HG02610 (cell line): ENCODE results near the gene FOS.
"Not testable (repeated sequence)": the region's sequence is repeated elsewhere in the genome, so short reads cannot be mapped to it uniquely, and the experiment has no call there.

ENCODE experiments used
- ATAC-seq: cut with Tn5 transposase; IDR thresholded peaks from one replicate; pipeline ENCODE4 v1.9.1; 2021; ENCODE audit warnings: mild to moderate bottlenecking, moderate library complexity; ENCODE audit not compliant: unreplicated experiment

FOS gene

DNA sequence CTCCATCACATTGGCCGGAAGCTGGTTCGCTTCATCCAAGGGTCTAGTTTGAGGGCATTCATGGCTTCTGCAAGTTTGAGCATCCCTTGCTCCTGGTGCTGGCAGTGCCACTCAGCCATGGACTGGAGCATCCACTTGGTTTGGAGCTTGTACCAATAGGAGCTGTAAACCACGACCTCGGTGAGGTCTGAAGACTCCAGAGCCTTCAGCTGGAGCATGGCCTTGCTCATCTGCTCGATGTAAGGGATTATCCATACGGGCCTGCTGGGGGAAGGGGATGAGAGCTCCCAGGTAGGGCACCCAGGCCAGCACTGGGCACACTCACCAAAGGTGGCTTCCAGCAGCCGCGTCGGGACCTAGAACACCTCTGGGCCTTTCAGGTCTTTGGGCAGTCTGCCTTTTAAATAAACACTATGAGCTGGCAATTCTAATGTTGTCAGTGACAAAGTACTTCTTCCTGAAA is 13.5 kb downstream of the FOS start:
- no peak for ATAC-seq

DNA sequence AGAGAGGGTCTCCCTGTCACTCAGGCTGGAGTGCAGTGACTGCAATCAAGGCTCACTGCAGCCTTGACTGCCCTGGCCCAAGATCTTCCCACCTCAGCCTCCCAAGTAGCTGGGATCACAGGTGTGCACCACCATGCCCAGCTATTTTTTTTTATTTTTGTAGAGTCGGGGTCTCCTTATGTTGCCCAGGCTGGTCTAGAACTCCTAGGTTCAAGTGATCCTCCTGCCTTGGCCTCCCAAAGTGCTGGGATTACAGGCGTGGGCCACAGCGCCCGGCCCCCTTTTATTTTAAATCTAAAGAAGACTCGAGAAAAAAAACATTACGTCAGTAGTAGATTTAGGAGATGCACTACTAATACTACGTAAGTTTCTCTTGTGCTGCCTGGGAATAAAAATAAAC is 14.3 kb downstream of the FOS start:
- ATAC-seq = no peak

DNA sequence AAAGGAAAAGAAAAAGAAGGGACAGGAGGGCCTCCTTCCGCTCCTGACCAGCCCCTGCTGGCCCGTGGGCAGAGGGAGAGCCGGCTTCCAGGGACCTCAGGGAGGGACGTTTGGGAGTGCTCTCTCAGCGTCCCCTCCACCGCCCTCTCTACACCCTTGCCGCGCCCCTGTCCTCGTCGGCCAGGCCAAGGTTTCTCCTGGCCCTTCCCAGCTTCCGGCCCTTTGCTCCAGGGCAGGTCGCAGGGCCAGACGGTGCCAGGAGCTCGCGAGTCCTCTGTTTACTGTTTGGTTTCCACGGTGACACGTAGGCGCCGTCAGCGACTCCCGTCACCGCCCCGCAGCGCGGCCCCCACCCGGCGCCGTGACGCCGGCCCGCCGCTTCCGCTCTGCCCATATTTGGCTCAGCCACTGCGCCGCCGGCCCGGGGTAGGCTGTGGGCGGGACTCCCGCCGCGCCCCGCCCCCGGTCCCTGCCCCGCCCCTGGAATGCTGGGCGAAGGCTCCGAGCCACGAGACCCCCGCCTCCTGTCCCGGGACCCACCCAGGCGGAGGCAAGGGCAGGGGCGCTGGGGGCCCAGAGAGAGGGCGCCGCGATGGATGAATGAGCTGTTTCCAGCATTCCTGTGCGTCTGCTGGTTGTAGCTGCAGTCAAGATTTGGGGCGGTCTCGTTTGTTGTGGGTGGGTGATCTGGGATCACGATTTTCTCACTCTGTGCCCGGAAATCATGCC is 15.5 kb downstream of the FOS start:
- peak; percentile 98 for ATAC-seq

DNA sequence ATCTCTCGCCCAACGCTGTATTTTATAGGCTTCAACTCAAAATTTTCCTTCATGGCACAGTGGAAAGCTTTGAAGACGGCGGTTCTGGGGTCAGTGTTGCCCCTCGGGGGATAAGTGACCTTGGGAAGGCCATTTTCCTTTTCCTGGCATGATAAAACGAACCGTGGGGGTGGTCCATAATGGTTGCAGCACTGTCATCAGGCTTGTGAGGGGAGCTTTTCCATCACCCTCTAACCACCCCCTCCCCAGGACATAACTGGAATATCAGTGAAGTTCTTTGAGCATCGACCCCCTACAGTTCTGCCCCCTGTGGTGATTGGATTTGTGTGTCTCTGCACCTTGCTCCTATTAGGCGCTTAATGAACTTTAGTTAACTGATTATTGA is 16.0 kb downstream of the FOS start:
- ATAC-seq = no peak

DNA sequence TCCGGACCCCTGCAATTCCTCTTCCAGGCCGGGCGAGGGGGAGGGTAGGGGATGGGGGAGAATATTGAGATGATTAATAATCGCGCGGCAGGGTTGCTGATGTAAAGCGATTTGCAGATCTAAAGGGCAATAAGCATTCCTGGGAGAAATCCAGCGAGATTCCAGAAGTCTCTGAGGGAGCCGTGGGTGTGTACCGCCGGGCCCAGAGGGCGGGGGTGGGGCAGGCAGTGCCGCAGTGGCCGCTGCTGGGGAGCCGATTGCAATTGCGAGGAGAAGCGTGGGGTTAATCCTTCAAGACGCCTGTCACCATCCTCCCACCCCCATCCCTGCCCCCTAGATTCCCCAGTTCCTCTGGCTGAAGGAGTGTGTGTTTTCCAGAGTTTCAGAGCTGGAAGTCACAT is 16.4 kb downstream of the FOS start:
- ATAC-seq = no peak

DNA sequence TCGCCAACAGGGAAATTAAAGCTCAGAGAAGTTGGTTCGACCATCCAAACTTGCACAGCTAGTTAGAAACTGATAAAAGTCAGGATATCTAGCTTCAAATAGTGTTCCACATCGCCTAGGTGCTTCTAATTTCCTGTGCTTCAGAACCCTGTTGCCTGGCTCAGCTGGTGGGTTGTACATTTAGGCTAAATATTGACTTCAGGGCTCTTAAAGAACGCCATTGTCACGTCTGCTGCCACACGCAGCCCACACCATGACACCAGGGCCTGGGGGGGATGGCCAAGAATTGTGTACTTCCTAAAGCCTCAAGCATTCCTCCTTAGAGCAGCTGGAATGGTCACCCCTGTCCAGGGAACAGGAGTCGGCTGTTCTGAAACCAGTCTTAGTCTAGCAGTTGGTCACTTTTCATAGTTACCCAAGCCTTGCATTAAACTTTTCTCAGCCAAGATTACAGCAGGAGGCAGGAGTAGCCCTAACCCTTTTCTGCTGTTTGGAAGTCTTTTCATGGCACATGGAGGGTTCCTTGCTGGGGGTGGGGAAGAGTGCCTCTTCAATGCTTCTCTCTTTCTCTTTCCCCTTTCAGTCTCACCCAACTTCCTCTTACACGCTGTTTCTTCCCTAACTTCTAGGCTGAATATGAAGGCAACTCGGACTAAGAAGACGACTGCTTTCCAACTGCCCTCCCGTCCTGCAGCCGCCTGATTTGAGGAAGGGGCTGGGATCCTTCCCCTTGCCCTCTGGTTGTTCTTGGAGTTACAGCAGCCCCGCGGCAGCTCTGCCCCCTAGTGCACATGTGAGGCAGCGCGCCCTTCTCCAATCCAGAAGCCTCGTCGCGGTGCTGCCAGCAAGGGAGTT is 17.1 kb downstream of the FOS start:
- no peak for ATAC-seq

DNA sequence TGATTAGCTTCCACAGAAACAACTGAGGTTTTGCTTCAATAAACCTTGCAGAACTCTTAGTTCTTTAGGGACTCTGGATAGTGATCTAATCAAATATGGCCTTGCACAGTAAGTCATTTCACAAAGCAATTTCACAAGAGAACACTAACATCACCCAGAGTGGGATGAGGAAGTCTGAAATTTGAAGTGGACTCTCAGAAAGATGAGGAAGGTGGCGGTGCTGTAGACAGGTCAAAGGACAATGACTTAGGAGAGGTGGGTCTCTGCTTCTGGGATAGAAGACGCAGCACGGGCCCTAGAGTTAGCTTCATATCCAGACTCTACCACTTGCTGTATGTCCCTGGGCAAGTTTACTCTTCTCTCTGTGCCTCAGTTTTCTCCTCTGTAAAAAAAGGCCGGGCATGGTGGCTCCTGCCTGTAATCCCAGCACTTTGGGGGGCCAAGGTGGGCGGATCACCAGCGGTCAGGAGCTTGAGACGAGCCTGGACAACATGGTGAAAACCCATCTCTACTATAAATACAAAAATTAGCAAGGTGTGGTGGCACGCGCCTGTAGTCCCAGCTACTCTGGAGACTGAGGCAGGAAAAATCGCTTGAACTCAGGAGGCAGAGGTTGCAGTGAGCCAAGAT is 18.9 kb downstream of the FOS start:
- no peak for ATAC-seq

DNA sequence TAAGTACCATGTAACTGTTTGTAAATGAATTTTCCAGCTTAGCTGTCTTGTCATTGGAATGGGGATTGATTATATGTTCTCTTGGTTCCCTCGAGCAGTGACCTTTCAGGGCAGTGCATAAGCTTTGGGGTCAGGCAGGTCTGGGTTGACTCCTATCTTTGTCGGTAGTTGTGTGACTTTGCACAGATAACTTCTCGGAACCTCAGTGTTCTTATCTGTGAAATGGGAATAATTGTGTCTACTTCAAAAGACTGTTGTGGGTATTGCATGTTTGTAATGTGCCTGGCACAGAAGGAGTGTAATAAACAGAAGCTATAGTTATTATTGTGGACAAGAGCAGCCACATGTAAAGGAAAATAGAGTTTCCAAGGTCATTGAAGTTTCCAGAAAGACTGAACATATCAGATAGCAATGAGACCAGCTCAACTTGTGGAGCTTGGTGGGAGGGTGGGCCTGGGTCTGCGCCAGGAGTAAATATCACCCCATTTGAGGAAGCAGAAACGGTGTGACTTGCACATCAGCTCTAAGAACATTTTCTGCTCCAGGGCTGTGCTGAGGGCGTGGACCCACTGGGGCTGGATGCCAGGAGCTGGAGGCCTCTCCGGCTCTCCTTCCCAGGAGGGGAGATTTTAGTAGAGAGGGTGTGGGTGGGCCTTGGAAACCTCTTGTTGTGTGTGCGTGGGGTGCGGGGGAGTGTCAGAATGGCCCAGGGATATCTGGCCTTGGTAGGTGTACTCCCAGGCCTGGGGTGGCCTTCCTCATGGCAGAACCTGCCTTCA is 19.7 kb downstream of the FOS start:
- ATAC-seq = no peak

DNA sequence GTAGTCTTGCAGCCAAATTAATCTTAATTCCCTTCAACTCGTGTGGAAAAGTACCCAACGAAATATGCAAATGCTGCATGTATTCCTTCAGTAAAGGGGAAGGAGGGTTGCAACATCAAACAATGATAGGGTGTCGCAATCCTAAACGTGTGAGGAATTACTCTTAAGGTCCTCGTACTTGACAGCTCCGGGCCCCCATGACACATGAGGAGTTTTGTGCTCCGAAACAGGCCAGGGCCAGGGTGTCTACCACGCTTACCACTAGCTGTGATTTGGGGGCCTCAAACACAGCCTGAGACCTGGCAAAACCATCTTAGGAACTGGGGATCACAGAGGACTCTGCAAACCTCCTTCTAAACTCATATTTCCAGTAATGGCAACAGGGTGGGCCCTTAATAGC is 20.4 kb downstream of the FOS start:
- ATAC-seq = no peak

DNA sequence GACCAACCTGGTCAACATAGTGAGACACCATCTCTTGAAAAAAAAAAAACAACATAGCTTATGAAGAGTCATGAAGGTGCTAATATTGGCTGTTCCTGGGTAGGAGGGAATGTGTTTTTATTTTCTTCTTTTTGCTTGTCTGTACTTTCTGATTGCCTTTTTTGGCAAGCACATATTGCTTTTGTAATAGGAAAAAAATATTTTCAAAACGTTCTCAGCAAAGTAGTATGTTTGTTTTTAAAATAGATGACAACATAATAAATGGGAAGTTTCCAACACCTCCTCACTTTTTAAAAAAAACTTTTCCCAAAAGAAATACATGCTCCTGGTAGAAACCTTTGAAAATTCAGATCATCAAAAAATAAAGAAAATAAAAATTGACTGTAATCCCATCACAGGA is 20.9 kb downstream of the FOS start:
- ATAC-seq = no peak

DNA sequence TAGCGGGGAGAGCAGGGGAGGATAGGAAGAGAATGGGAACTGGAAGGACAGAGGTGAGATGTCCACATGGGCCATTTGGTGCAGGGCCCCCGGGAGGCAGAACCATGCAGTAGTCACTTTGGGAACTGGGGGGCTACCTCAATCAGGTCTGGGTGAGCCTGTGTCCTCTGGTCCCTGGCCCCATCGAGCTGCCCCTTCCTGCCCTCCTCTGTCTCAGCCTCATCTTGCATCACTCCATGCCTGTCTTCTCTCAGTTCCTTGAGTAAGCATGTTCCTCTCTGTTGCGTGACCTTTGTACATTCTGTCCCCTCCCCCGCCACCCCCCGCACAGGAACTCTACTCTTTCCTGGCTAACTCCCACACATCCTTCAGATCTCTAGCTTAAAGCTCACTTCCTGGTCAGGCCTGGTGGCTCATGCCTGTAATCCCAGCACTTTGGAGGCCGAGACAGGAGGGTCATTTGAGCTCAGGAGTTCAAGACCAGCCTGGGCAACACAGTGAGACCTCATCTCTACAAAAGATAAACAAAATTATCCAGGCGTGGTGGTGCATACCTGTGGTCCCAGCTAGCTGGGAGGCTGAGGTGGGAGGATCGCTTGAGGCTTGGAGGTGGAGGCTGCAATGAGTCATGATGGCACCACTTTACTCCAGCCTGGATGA is 23.2 kb downstream of the FOS start:
- no peak for ATAC-seq

DNA sequence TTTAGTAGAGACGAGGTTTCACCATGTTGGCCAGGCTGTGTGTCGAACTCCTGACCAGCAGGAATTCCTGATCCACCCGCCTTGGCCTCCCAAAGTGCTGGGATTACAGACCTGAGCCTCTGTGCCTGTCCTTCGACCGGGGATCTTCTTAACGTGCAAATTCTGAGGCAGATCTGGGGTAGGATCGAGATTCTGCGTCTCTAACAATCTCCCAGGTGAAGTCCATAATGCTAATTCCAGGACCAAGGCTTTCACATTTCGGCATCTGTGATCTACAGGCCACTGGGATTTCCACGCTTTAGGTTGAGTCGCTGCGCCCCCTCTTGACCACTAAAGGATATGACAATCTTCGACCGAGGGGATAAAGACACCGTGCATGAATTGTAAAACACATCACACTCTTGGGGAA is 24.8 kb downstream of the FOS start:
- no peak for ATAC-seq

DNA sequence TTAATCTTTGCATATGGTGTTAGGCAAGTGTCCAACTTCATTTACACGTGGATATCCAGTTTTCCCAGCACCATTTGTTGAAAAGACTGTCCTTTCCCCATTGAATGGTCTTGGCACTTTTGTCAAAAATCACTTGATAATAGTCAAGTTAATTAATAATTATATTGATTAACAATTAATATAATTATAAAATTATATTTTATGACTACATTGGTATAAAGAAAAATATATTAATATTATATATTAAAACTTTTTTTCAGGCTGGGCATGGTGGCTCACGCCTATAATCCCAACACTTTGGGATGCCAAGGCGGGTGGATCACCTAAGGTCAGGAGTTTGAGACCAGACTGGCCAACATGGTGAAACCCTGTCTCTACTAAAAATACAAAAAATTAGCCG is 27.8 kb downstream of the FOS start:
- not testable (repeated sequence) for ATAC-seq

DNA sequence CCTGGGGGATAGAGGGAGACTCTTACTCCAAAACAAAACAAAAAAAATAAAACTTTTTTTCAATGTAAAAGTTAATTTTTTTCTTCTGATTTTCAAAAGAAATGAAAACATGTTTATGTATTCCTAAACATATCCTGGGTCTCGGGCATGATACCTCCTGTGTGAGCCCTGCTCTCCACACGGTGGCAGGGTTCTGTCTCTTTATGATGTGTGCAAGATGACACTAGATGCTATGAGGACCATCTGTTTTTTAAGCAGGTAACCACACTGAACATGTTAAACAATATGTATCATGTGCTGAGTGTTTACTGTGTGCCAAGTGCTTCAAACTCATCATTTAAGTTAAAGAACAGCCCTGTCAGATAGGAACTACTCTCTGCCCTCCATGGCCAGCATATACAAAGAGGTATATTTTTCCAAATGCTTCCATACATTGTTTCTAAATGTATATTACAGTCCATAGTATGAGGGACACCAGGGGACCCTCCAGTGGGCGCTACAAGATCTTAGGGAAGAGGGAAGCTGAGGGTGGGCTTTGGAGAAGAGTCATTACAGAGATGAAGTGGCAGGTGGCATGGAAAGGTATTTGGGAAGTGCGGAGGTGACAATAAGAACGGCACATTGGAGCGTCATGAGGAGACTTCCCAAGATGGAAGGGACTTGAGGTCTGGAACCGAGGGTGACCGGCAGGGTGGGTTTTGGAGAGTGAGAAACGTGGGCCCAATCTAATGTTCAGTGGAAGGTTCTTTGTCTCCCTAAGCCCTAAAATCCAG is 28.5 kb downstream of the FOS start:
- ATAC-seq = no peak

DNA sequence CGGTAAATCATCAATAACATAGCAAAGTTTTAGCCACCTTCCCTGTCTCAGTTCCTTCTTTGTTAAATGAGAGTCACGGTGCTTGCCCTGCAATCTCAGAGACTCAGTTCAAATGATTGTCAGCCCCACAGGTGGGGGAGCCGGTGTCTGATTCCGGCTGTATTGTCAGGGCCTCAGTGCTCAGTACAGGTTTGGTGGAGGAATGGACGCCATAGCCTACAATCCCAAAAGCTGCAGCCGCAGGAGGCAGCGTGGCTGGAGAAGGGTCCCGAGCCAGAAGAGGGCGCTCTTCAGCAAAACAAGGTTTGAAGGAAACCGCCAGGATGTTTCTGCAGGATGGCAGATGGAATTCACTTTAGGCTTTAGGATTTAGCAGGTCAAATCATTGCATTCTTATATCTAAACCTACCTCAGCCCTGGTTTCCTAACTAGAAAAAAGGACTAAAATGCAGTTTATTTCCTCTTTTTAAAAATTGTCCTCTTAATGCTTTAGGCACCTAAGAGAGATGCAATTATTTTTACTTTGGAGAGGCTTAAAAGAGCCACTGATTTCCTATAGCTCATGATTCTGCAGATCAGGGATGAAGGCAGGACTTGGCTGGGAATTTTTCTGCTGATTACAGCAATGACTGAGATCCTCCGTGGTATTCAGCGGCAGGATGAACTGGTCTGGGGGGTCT is 29.2 kb downstream of the FOS start:
- no peak for ATAC-seq

DNA sequence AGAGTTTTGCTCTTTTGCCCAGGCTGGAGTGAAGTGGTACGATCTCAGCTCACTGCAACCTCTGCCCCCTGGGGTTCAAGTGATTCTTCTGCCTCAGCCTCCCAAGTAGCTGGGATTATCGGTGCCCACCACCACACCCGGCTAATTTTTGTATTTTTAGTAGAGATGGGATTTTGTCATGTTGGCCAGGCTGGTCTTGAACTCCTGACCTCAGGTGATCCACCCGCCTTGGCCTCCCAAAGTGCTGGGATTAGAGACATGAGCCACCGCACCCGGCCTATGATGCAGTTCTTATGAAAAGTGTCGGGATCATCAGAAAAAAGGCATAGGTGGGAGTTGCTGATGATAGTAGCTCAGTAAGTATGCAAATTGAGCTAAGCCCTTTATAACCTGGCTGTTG is 30.4 kb downstream of the FOS start:
- not testable (repeated sequence) for ATAC-seq

DNA sequence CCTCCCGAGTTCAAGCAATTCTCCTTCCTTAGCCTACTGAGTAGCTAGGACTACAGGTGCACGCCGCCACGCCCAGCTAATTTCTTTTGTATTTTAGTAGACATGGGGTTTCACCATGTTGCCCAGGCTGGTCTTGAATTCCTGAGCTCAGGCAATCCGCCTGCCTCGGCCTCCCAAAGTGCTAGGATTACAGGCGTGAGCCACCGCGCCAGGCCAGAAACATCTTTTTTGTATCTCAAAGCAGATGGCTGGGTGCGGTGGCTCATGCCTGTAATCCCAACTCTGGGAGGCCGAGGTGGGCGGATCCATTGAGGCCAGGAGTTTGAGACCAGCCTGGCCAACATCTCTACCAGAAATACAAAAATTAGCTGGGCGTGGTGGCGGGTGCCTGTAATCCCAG is 30.9 kb downstream of the FOS start:
- ATAC-seq = not testable (repeated sequence)

DNA sequence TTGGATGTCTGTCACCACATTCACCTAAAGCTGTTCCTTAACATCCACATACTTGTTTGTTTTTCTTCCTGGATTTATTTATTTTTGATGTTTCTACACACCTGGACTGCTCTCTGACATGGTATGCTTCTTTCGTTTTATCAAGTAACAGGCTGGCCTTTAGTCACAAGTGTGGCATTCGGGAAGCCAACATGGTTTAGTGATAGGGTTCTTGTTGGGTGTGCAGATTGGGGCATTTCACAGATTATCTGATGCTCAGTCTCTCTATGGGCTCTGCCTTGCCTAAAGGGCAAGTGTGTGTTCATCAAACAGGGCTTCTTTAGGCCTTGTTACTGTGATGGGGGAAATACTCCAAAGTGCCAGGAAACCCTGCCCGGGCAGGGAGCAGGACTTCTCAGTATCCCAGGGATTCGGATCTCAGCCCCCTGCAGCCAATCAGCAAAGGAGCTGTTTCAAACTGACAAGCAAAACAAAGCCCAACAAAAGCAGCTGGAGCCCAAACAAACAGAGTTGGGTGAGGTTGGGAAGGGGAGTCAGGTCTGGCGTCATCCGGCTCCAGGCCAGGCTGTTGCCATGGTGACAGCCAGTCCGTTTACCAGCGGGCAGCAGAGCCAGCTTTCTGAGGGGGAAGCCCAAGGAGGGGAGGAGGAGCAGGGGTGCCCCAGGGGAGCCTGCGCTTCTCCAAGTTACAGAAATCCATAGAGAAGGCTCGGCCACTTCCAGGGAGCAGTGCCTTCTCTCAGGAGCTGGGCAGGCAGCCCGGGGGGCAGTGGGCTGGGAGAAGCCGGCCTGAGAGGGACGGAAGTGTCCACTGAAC is 31.9 kb downstream of the FOS start:
- ATAC-seq = no peak
